Measurements from ENCODE around the gene TMPRSS6. TPM values are rescaled to one million over a fixed set of nuclear protein-coding genes. Genes with fewer than 3 reads are reported as not detected.

Gene TMPRSS6
- polyA plus RNA-seq, 3 donors = not detected

DNA sequence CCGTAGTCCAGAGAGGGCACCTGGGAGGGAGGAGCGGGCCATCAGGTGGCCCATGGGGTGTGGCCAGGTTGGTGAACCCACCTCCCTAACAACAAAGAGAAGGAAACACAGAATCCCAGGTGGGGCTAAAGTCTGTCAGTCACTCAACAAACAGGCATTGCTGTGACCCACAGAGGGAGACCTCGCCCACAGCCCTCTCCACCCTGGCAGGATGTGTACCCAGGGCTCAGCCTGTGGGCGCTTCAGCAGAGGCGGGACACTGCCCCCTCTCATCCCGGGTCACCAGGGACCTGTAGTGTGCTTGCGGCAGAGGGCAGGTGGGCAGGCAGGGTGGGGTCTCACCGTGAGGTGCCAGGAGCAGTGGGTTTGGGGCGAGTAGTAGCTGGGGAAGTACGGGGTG lies 25.1 kb downstream of the TMPRSS6 start:
- Histone ChIP-seq H3K27ac (ENCODE audit: low read depth in 1 of 2, low read length in 2 of 2) (no peak overlapping the region), H3K9me3 (replicated peaks in 1 of 2; ENCODE audit: control insufficient read depth in 1 of 2, insufficient read depth in 1 of 2, low read length in 2 of 2) (no peaks in the 10 kb centered on the region), H2AFZ (ENCODE audit: insufficient read depth, low read depth, low read length, poor library complexity, severe bottlenecking) (no peak overlapping the region), H3K27me3 (ENCODE audit: control insufficient read depth in 2 of 2, insufficient read depth in 2 of 2, low read length in 2 of 2) (no peaks in the 10 kb centered on the region), H3K36me3 (replicated peaks in 1 of 2; ENCODE audit: control insufficient read depth in 1 of 2, insufficient read depth in 2 of 2, low read length in 2 of 2) (no peaks in the 10 kb centered on the region), H3K4me2 (replicated peaks; ENCODE audit: extremely low read depth, low read length, poor library complexity, severe bottlenecking) (no peak overlapping the region), H4K20me1 (ENCODE audit: insufficient read depth, low read length) (no peaks in the 10 kb centered on the region), H3K79me2 (ENCODE audit: insufficient read depth, low read length) (no peaks in the 10 kb centered on the region), H3K4me3 (replicated peaks in 1 of 3; ENCODE audit: low read depth in 2 of 3, low read length in 3 of 3) (no peak overlapping the region), H3K9ac (ENCODE audit: insufficient read depth, low read length, poor library complexity, severe bottlenecking) (no peak overlapping the region), H3K4me1 (ENCODE audit: control insufficient read depth in 1 of 2, insufficient read depth in 2 of 2, low read length in 2 of 2) (peaks cover 5 to 8% of the 10 kb centered on the region in 2 donors)
- Mint-ChIP-seq H3K27me3 (ENCODE audit: low read depth in 3 of 3) (peaks cover 9 to 12% (median 10%) of the 10 kb centered on the region in 3 donors), H3K9me3 (no peaks in the 10 kb centered on the region), H3K4me3 (no peak overlapping the region), H3K4me1 (peaks cover 7% of the 10 kb centered on the region), H3K27ac (no peak overlapping the region), H3K36me3 (no peaks in the 10 kb centered on the region)
- DNase-seq = no peak
- TF ChIP-seq, protein P1, sequence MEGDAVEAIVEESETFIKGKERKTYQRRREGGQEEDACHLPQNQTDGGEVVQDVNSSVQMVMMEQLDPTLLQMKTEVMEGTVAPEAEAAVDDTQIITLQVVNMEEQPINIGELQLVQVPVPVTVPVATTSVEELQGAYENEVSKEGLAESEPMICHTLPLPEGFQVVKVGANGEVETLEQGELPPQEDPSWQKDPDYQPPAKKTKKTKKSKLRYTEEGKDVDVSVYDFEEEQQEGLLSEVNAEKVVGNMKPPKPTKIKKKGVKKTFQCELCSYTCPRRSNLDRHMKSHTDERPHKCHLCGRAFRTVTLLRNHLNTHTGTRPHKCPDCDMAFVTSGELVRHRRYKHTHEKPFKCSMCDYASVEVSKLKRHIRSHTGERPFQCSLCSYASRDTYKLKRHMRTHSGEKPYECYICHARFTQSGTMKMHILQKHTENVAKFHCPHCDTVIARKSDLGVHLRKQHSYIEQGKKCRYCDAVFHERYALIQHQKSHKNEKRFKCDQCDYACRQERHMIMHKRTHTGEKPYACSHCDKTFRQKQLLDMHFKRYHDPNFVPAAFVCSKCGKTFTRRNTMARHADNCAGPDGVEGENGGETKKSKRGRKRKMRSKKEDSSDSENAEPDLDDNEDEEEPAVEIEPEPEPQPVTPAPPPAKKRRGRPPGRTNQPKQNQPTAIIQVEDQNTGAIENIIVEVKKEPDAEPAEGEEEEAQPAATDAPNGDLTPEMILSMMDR (IDR thresholded peaks at IDR 0.05) = no peak
- intact Hi-C loops (cut with micrococcal nuclease) = no loop called here
- WGBS (ENCODE audit: insufficient coverage) = 85% methylated on average over 7 of the region's 10 CpGs

DNA sequence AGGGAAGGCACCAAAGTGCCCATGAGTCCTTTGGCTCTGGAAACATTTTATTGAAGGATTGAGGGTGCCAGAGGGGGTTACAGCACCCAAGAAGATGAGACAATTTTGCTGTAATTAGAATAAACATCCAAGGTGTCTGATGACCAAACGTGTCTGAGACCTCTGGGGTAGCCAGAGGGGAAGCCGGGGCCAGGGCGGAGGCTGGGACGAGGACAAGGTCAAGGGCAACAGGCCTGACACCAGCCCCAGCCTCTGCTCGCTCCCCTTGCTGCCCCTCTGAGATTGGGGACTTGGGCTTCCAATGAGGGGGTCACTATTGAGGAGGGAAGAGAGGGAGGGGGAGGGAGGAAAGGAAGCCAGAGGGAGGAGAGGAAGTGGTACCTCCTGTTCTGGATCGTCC lies 25.6 kb downstream of the TMPRSS6 start:
- Histone ChIP-seq H3K4me1 (ENCODE audit: control insufficient read depth in 1 of 2, insufficient read depth in 2 of 2, low read length in 2 of 2) (peaks cover 5 to 10% of the 10 kb centered on the region in 2 donors), H3K9ac (ENCODE audit: insufficient read depth, low read length, poor library complexity, severe bottlenecking) (no peak overlapping the region), H3K79me2 (ENCODE audit: insufficient read depth, low read length) (no peaks in the 10 kb centered on the region), H4K20me1 (ENCODE audit: insufficient read depth, low read length) (no peaks in the 10 kb centered on the region), H3K27ac (ENCODE audit: low read depth in 1 of 2, low read length in 2 of 2) (no peak overlapping the region), H2AFZ (ENCODE audit: insufficient read depth, low read depth, low read length, poor library complexity, severe bottlenecking) (no peak overlapping the region), H3K36me3 (replicated peaks in 1 of 2; ENCODE audit: control insufficient read depth in 1 of 2, insufficient read depth in 2 of 2, low read length in 2 of 2) (no peaks in the 10 kb centered on the region), H3K9me3 (replicated peaks in 1 of 2; ENCODE audit: control insufficient read depth in 1 of 2, insufficient read depth in 1 of 2, low read length in 2 of 2) (no peaks in the 10 kb centered on the region), H3K27me3 (ENCODE audit: control insufficient read depth in 2 of 2, insufficient read depth in 2 of 2, low read length in 2 of 2) (peaks cover 0 to 2% of the 10 kb centered on the region in 2 donors), H3K4me2 (replicated peaks; ENCODE audit: extremely low read depth, low read length, poor library complexity, severe bottlenecking) (no peak overlapping the region), H3K4me3 (replicated peaks in 1 of 3; ENCODE audit: low read depth in 2 of 3, low read length in 3 of 3) (no peak overlapping the region)
- DNase-seq = no peak
- Mint-ChIP-seq H3K36me3 (no peaks in the 10 kb centered on the region), H3K27ac (no peak overlapping the region), H3K9me3 (peaks cover 0 to 2% (median 0%) of the 10 kb centered on the region in 7 donors), H3K4me3 (no peak overlapping the region), H3K4me1 (peaks cover 12% of the 10 kb centered on the region), H3K27me3 (ENCODE audit: low read depth in 3 of 3) (peaks cover 8 to 12% (median 9%) of the 10 kb centered on the region in 3 donors)
- intact Hi-C loops (cut with micrococcal nuclease) = no loop called here
- WGBS (ENCODE audit: insufficient coverage) = 74% methylated on average over 5 of the region's 6 CpGs
- TF ChIP-seq, protein P1 (IDR thresholded peaks at IDR 0.05) = no peak

Data from CD14-positive monocyte (primary cell).